ENCODE results near the gene SGK1.
A peak's percentile ranks its signal among the peaks of the same experiment; 100 is the strongest.

Gene SGK1

DNA sequence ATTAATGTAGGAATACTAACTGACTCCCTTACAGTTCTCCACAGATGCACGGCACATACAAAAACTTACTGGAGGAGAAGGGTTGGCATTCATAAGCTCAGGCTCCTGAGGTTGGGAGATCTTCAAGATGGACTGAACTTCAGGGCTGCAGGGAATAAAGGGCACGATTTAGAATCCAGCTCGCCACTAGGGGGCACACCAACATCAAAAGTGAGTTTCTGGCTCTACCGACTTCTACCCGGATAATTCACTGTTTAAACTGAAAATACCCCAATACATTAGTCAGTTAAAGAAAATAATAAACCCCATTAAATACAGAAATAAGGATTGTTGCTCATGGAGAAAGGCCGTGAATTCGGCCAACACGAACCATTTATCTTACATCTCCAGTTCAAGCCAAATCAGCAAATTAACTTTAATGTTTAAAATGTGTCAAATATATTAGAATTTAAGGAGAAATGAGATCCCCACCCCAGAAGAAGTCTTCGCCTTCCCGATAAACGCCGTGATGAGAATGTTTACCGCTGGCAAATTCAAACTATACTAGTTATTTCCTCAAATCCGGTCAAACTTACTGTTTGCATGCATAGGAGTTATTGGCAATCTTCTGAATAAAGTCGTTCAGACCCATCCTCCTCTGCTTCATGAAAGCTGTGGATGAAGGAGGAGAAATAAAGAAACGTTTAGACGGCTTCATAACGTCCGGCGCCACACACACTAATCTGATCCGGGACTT is 143.8 kb downstream of the SGK1 start:
- DNase-seq (ENCODE audit: low read depth in 3 of 3, low spot score in 1 of 3), result peak; percentile 63 to 88 (median 73)

DNA sequence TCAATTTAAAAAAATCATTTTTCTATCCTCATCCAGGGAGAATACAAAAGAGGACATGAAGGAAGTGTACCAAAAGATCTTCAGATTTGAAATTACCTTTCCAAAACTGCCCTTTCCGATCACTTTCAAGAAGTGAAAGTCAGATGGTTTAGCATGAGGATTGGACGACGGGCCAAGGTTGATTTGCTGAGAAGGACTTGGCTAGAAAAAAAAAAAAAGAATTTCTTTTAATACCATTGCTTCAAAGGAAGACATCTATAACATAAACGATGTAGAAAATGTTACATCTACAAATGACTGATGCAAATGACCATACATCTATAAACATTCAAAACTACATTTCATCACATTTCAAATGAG is 144.6 kb downstream of the SGK1 start:
- DNase-seq (ENCODE audit: low read depth in 3 of 3, low spot score in 1 of 3), result no peak

DNA sequence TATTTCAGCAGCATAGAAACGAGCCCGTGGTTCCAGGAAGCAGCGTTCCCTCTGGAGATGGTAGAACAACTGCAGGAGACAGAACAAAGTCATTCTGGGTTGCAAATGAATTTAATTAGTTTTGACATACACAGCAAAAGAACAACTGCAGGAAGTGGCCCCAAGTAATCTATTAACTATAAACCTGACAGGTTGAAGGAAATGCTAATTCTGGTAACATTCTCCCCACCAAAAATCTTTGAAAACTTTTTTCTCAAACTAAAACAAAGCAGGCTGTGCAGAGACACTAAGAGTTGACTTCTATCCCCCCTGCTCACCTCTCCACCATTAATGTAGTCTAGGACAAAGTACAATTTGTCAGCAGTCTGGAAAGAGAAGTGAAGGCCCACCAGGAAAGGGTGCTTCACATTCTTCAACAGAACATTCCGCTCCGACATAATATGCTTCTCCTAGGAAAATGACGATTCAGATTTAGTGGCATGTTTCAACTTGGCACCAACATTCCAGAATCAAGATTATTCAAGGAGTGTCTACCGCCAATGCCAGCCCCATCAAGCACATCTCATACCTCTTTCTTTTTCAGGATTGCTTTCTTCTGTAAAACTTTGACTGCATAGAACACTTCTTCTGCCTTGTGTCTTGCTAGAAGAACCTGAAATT is 145.1 kb downstream of the SGK1 start:
- DNase-seq (ENCODE audit: low read depth in 3 of 3, low spot score in 1 of 3), result no peak

DNA sequence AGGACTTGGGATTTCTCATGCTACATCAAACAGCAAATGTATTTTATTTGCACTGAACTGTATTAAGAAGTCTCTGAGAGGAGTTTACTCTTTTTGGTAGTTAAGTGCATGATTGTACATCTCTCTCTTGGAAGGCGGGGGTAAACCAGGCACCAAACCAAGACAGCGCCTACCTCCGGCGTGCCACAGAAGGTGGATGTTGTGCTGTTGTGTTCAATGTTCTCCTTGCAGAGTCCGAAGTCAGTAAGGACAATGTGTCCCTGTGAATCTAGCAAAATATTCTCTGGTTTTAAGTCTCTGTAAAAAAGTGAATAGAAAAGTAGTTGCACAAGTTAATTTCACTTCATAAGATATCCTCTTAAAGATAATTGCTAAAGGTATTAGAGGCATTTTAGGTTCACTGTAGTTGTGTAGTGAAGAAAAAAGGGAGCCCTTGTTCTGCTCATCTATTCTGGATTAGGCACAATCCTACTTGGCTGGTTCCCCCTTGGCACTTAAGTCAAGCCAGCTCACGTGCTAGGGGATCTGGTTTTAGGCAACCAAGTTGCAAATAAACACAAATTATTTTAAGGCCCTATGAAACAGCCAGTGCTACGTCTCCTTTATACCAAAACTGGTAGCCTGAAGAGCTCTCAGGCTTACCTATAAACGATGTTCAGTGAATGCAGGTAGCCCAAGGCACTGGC is 145.7 kb downstream of the SGK1 start:
- DNase-seq (ENCODE audit: low read depth in 3 of 3, low spot score in 1 of 3), result no peak

DNA sequence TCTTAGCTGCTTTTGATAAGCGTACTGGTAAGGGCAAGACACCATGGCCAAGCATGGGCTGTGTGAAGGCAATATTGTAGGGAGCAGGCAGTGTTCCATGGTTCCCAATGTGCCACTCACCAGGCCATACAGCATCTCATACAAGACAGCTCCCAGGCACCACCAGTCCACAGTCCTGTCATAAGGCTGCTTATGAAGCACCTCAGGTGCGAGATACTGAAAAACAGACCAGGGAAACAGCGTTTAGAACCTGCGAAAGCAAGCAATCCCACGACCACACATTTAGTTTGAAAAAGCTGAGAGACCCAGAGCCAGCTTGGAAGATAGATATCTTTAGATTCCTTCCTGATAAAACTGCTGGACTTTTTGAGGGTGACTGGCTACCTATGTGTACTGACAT is 146.4 kb downstream of the SGK1 start:
- no peak for DNase-seq (ENCODE audit: low read depth in 3 of 3, low spot score in 1 of 3)

DNA sequence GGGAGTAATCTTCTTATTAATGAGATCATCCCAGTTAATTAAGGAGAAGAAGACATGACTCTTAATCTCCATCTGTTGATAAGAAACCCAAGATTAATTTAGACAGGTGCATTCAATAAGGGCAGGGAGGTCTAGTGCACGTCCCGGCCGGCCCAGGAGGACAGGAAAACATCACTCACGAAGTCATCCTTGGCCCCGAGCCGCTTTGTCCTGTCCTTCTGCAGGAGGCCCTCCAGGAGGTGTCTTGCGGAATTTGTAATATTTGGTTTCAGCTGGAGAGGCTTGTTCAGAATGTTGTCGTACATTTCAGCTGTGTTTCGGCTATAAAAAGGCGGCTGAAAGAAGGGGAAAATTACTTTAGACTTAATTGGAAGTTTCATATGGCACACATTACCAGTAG is 147.1 kb downstream of the SGK1 start:
- no peak for DNase-seq (ENCODE audit: low read depth in 3 of 3, low spot score in 1 of 3)

DNA sequence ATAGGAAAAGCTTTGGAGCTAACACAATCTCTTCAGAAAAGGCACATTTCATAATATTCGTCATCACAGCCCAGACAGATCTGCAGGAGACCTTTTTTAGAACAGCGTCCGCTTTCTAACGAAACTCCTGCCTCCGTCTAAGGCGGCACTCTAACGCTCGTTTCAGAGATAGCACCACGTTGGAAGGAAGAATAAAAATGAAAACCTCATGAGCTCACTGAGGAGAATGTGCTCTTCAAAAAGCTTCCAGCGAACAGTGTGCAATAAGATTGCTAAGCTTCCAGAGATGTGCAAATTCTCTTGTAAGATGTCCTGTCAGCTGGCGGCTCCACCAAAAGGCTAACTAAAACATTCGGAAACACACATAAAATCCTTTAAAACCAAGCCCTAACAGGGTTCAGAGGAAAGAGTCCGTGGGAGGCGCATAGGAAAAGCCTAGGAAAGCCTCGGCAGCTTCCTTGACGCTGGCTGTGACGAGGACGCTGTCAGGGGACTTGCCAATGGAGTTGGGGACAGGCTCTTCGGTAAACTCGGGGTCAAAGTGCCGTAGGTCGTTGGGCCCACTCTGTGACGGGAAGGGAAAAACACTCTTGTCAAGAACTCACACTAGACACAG is 147.9 kb downstream of the SGK1 start:
- no peak for DNase-seq (ENCODE audit: low read depth in 3 of 3, low spot score in 1 of 3)

DNA sequence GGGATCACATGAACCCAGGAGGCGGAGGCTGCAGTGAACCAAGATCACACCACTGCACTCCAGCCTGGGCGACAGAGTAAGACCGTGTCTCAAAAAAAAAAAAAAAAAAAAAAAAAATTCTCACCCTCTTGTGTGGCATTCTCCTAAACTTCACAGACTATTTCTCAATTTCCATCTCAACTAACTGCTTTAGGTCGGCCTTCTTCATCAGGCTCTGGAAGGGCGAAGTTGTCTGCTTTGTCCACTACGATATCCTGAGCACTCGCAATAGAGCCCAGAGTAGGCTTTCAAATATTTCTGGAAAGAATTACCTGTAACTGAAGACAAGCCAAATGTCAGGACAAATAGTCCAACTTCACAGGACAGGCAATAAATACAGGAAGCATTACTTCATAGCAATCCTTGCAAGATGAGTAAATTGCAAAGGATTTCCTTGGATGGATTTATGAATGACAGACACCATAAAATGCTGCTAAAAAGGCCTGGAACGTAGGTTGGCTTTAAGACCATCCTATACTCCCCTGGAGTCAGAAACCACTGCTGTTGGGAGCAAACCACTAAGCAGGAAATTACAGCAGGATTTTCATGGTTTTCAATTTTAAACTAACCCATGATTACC is 149.2 kb downstream of the SGK1 start:
- no peak for DNase-seq (ENCODE audit: low read depth in 3 of 3, low spot score in 1 of 3)

DNA sequence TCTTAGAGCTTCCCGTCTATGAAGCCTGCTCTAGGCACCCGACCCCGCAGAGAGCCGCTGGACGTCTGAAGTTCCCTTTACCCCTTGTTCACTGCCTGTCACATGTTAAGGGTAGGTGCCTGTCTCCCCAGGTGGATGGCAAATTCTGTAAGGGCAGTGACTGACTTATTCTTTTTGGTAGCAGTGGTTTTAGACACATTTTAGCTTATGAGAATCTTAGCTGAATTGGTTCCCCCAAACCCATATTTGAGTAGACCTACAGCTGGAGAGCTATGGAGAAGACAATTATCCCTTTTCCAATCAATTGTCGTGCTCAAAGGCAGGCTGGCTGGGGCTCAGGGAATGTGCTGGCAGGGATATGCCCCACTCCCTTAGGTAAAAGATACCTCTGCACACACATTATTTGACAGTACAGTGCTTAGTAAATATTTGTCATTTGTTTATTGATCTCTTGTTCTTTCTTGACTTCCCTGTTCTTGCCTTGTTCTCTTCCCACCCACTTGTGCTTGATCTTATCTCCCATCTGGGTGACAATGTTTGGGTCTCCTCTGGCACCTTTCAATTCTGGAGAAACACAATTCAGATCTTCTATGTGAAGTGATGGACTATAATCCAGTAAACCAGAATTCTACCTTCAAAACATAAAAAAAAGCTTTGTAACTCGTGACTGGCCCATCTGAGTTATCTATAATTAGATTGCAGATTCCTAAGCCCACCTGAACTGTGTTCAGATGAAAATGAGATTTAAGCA is 151.2 kb downstream of the SGK1 start:
- DNase-seq (ENCODE audit: low read depth in 3 of 3, low spot score in 1 of 3), result no peak

DNA sequence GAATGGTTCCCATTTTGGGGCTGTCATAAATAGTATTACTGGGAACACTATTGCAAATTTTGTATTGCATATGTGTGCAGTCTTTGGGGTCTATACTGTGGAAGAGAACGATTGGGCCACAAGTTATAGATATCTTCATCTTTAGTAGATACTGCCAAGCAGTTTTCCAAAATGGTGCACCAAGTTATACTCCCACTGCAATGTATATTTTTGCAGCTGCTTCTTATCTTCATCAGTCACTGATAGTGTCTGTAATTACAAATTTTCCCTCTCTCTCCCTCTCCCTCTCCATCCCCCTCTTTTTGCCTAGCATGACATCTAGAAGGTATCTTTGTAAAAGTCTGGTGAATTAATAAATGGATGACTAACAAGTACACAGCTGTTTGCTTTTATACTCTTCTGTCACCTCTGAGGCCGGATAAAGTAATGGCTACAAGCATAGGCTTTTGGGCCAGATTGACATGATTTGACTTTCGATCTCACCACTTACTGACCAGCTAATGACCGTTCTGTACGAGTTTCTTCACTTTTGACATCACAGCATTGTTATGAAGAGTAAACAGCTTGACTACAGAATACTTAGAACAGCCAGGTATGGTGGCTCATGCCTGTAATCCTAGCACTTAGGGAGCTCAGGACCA is 152.2 kb downstream of the SGK1 start:
- no peak for DNase-seq (ENCODE audit: low read depth in 3 of 3, low spot score in 1 of 3)

DNA sequence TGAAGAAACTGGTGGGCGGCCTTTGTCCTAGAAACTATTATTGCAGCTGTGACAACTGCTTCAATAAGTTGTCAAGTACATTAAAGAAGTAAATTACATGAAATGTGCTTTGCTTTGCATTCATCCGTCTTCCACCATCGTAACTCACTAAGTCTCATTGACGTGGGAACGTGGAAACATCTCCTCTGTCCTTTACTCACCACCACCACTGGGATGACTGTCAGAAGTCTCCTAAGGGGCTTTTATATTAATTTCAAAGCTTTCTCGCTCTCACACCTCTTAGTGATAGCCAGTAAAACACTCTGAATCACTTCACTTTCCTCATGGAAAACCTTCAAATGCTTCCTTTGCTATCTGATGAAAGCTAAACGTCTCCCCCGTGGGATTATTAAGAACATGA is 153.6 kb downstream of the SGK1 start:
- DNase-seq (ENCODE audit: low read depth in 3 of 3, low spot score in 1 of 3), result no peak

DNA sequence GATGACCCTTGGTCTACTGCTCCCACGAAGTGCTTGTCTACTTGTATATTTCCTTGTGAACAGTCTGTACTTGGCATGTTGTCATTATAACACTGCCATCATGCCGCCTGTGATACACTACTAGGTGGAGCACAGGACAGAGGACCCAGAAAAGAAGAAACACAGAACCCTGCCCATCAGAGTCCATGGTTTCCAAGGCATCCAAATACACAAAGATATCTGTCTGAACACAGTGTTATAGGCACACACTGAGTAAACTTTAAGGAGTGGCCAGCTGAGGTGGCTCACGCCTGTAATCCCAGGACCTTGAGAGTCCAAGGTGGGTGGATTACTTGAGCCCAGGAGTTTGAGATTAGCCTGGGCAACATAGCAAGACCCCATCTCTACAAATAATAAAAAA is 155.0 kb downstream of the SGK1 start:
- DNase-seq (ENCODE audit: low read depth in 3 of 3, low spot score in 1 of 3), result no peak

DNA sequence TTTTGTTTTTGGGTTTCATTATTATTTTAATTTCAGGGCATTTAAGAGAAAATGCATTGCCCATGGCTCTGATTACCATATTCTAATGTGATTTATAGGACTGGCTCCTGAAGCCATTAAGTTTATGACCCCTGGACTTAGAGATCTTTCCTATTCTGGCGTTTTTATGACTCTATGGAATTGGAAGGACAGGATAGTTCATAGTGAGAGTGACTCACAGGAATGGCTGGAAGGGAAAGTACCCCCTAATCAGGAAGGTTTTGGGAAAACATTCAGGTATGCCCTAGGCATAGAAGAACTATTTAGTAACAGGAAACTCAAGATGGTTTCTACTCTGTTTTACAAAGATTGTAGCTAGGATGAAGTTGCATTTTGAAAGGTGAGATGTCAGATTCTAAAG is 156.9 kb downstream of the SGK1 start:
- DNase-seq (ENCODE audit: low read depth in 3 of 3, low spot score in 1 of 3), result no peak

DNA sequence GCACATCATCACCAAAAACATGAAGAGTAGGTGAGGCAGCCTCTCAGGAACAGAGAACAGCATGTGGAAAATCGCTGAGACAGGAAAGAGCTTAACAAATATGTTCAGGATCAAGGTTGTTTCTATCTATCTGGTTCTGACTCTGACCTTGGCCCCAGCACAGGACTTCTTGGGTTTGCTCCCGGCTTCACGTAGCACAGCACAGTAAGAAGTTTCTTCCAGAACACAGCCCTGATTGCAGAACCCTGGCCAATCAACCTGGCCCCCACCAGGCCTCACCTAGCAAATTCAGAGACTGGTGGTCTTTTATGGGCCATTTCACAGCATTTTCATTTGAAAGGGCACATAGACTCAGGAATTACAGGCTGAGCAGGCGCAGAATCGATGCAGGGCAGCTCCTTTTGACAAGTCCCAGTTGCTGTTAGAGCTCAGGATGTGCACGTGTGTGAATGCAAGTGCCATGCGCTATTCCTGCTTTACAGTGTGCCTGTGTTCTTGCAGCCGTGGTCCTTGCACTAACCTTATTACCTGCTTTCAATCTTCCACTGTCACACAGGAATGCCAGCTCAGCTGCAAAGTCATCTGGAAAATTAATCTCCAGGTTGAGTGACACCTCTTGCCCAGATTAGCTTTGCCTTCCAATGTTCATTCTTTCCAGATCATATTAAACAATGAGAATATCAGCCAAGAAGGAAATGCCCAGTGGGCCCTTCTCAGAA is 165.0 kb downstream of the SGK1 start:
- no peak for DNase-seq (ENCODE audit: low read depth in 3 of 3, low spot score in 1 of 3)

DNA sequence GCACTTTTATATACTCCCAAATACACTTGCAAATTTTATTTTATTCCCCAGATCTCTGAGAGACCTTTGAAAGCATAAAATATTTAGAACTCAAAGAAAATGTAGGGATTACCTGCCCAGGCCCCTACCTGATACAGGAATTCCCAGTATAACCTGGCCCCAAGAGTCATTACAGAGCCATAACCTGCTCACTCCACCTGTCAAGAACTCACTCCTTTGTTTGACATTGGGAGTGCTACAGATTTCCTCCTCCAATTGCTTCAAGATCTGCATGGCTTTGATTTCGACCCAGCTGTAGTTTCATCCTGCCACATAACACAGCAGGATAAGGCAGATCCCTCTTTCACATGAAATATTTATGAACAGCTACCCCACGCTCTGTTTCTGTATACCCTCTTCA is 169.3 kb downstream of the SGK1 start:
- DNase-seq (ENCODE audit: low read depth in 3 of 3, low spot score in 1 of 3), result no peak

DNA sequence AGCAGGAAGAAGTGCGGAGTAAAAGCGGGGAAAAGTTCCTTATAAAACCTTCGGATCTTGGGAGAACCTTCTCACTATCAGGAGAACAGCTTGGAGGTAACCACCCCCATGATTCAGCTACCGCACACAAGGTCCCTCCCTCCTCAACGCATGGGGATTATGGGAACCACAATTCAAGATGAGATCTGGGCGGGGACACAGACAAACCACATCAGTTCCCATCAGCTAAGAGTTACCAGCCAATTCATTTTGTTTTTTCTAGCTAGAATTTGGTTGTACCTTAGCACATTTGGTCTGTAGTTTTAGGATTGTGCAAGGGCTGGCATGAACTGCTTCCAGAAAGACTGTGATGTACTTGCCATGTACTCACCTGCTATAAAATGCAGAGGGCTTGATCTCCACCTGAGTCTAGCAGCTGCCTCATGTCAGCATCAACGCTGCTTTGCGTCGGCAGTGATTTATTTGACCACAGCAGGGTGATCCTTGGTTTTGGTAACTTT is 170.8 kb downstream of the SGK1 start:
- no peak for DNase-seq (ENCODE audit: low read depth in 3 of 3, low spot score in 1 of 3)

DNA sequence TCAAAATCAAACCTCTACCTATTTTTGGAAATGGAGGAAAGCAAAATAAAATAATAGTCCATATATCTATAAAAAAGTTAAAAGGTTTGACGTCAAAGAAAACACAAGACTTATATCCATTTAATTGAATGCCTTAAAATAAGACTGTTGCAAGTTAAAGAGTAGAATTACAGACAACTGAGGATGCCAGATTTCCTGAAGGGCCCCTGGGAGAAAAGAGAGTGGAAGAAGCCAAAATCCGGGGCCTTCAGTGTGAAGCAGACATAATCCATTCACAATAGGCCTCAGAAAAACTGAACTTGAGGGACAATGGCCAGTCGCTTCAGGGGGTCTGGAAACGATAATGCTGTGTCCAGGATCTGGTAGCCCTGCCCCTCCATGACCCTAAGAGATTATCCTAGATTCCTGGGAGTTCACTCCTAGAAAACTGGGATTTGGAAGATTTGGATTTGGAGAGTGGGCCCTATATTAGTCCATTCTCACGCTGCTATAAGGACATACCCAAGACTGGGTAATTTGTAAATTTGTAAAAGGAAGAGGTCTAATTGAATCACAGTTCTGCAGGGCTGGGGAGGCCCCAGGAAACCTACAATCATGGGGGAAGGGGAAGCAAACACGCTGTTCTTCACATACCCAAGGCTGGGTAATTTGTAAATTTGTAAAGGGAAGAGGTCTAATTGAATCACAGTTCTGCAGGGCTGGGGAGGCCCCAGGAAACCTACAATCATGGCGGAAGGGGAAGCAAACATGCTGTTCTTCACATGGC is 171.5 kb downstream of the SGK1 start:
- DNase-seq (ENCODE audit: low read depth in 3 of 3, low spot score in 1 of 3), result no peak

DNA sequence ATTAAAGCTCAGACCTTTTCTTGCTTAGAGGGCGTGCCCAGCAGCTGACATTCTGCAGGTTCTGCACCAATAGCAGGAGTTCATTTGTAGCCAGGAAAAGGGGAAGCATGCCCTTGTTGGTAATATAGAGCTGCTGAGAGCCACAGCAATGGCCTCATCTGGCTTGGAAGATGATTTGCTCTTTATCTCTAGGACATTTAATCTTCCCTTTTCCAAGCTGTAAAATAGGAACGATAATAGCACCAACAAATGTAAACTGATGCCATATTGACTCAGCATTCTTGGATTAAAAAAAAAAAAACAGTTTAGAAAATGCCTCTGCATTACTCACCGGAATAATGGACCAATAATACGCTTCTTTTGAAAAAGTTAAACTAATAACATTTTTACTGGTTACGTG is 172.1 kb downstream of the SGK1 start:
- DNase-seq (ENCODE audit: low read depth in 3 of 3, low spot score in 1 of 3), result no peak

Measured in stimulated activated CD4-positive, alpha-beta T cell treated with anti-CD3 and anti-CD28 coated beads, TNF-alpha, amount 100 ng/mL, for 1 hour (primary cell).